Stimulated activated CD4-positive, alpha-beta T cell treated with anti-CD3 and anti-CD28 coated beads, Interleukin-12 subunit alpha, Interleukin-12 subunit beta, amount 100 ng/mL, for 48 hours (primary cell): ENCODE results near the gene PDE4DIP.
"Not testable (repeated sequence)": the region's sequence is repeated elsewhere in the genome, so short reads cannot be mapped to it uniquely, and the experiment has no call there.

ENCODE experiments used
- DNase-seq, 3 donors: peaks; one replicate each; pipeline ENCODE4 v3.0.0-alpha.2; 2020; ENCODE audit warnings: low read depth in 2 of 3, low spot score in 1 of 3

Gene PDE4DIP

GRCh38 chr1:148918836-148919447, 74.7 kb downstream of the PDE4DIP start:
- DNase-seq = not testable (repeated sequence)

- not testable (repeated sequence) for DNase-seq
Observed at GRCh38 chr1:148921047-148921446, 76.8 kb downstream of the PDE4DIP start.

GRCh38 chr1:148923798-148924197, 79.6 kb downstream of the PDE4DIP start:
- not testable (repeated sequence) for DNase-seq

GRCh38 chr1:148927645-148928044, 83.4 kb downstream of the PDE4DIP start:
- not testable (repeated sequence) for DNase-seq

GRCh38 chr1:148929253-148929652, 85.0 kb downstream of the PDE4DIP start:
- DNase-seq = not testable (repeated sequence)

GRCh38 chr1:148935381-148936002, 91.3 kb downstream of the PDE4DIP start:
- DNase-seq = not testable (repeated sequence)

- DNase-seq = not testable (repeated sequence)
Observed at GRCh38 chr1:148942906-148943305, 98.7 kb downstream of the PDE4DIP start.

- not testable (repeated sequence) for DNase-seq
Observed at GRCh38 chr1:148945130-148945529, 100.9 kb downstream of the PDE4DIP start.

- DNase-seq = not testable (repeated sequence)
Observed at GRCh38 chr1:148948768-148949167, 104.5 kb downstream of the PDE4DIP start.

GRCh38 chr1:148951336-148952227, 107.4 kb downstream of the PDE4DIP start:
- DNase-seq = peak; percentile 45 to 70 (median 60)

GRCh38 chr1:148952253-148952937, 108.2 kb downstream of the PDE4DIP start:
- peak; percentile 37 to 57 (median 55) for DNase-seq

- peak in 2 of 3 donors; percentile 9 to 19 for DNase-seq
Observed at GRCh38 chr1:148952938-148953616, 108.8 kb downstream of the PDE4DIP start.

- DNase-seq = not testable (repeated sequence)
Observed at GRCh38 chr1:148953730-148954129, 109.5 kb downstream of the PDE4DIP start.

- not testable (repeated sequence) for DNase-seq
Observed at GRCh38 chr1:148958343-148958742, 114.1 kb downstream of the PDE4DIP start.

GRCh38 chr1:148960212-148961000, 116.2 kb downstream of the PDE4DIP start:
- not testable (repeated sequence) for DNase-seq

- DNase-seq = not testable (repeated sequence)
Observed at GRCh38 chr1:148962127-148962857, 118.1 kb downstream of the PDE4DIP start.

GRCh38 chr1:148966084-148966483, 121.9 kb downstream of the PDE4DIP start:
- DNase-seq = not testable (repeated sequence)

GRCh38 chr1:148967580-148967979, 123.4 kb downstream of the PDE4DIP start:
- DNase-seq = not testable (repeated sequence)

GRCh38 chr1:148968682-148969081, 124.5 kb downstream of the PDE4DIP start:
- not testable (repeated sequence) for DNase-seq
